ENCODE measurements around the gene KCNK10.

The KCNK10 gene

GRCh38 chr14:88301381-88301780 is 21.7 kb downstream of the KCNK10 start:
- no peak for TF ChIP-seq POLR2AphosphoS5 (IDR thresholded peaks at IDR 0.05; ENCODE audit: low read depth)
- no peak for TF ChIP-seq CTCF (IDR thresholded peaks at IDR 0.05; ENCODE audit: insufficient read depth, low read length)
- H3K4me3 ChIP-seq (replicated peaks; ENCODE audit: insufficient read depth, low read length), result no peak overlapping the region
- DNase-seq (ENCODE audit: low read depth in 1 of 2, low spot score in 1 of 2), result no peak
- H3K27me3 ChIP-seq (ENCODE audit: insufficient read depth, poor library complexity, severe bottlenecking), result no peaks in the 10 kb centered on the region
- no peak overlapping the region for H3K27ac ChIP-seq (replicated peaks)

- no peak for TF ChIP-seq POLR2AphosphoS5 (IDR thresholded peaks at IDR 0.05; ENCODE audit: low read depth)
- no peak for TF ChIP-seq SPI1 (IDR thresholded peaks at IDR 0.05; ENCODE audit: borderline replicate concordance, low read depth)
- TF ChIP-seq GABPA (IDR thresholded peaks at IDR 0.05; ENCODE audit: low read depth), result no peak
- TF ChIP-seq CTCF (IDR thresholded peaks at IDR 0.05; ENCODE audit: insufficient read depth, low read length), result no peak
- TF ChIP-seq REST (IDR thresholded peaks at IDR 0.05; ENCODE audit: insufficient replicate concordance, low read depth), result no peak
- no peak overlapping the region for H3K4me3 ChIP-seq (replicated peaks; ENCODE audit: insufficient read depth, low read length)
- no peak for DNase-seq (ENCODE audit: low read depth in 1 of 2, low spot score in 1 of 2)
- H3K27me3 ChIP-seq (ENCODE audit: insufficient read depth, poor library complexity, severe bottlenecking), result no peaks in the 10 kb centered on the region
- H3K27ac ChIP-seq (replicated peaks), result no peak overlapping the region
Measured at GRCh38 chr14:88300817-88301216, 22.3 kb downstream of the KCNK10 start.

GRCh38 chr14:88299865-88300530 is 23.1 kb downstream of the KCNK10 start:
- no peak for DNase-seq (ENCODE audit: low read depth in 1 of 2, low spot score in 1 of 2)
- H3K27me3 ChIP-seq (ENCODE audit: insufficient read depth, poor library complexity, severe bottlenecking), result no peaks in the 10 kb centered on the region
- TF ChIP-seq GABPA (IDR thresholded peaks at IDR 0.05; ENCODE audit: low read depth) (no peak), SPI1 (IDR thresholded peaks at IDR 0.05; ENCODE audit: borderline replicate concordance, low read depth) (peak; percentile 44; the same call in 1 of the 2 replicates)
- no peak overlapping the region for H3K27ac ChIP-seq (replicated peaks)
- no peak overlapping the region for H3K4me3 ChIP-seq (replicated peaks; ENCODE audit: insufficient read depth, low read length)

GRCh38 chr14:88297306-88297705 is 25.8 kb downstream of the KCNK10 start:
- no peak overlapping the region for H3K4me3 ChIP-seq (replicated peaks; ENCODE audit: insufficient read depth, low read length)
- TF ChIP-seq SPI1 (IDR thresholded peaks at IDR 0.05; ENCODE audit: borderline replicate concordance, low read depth) (no peak), GABPA (IDR thresholded peaks at IDR 0.05; ENCODE audit: low read depth) (no peak), REST (IDR thresholded peaks at IDR 0.05; ENCODE audit: insufficient replicate concordance, low read depth) (no peak), CTCF (IDR thresholded peaks at IDR 0.05; ENCODE audit: insufficient read depth, low read length) (no peak), POLR2AphosphoS5 (IDR thresholded peaks at IDR 0.05; ENCODE audit: low read depth) (no peak)
- no peaks in the 10 kb centered on the region for H3K27me3 ChIP-seq (ENCODE audit: insufficient read depth, poor library complexity, severe bottlenecking)
- H3K27ac ChIP-seq (replicated peaks), result no peak overlapping the region
- DNase-seq (ENCODE audit: low read depth in 1 of 2, low spot score in 1 of 2), result no peak

Measured in HL-60 (cell line).